Adrenal gland (tissue), 12 donors: ENCODE measurements around the gene IQSEC1. TPM values are rescaled to one million over a fixed set of nuclear protein-coding genes. Genes with fewer than 3 reads are reported as not detected.
A peak's percentile ranks its signal among the peaks of the same experiment; 100 is the strongest.

Experiments used
- DNase-seq, 7 donors: peaks; one replicate each; pipeline ENCODE4 v3.0.0-alpha.2; 2019 to 2020
- H3K27ac ChIP-seq, 5 donors: fragments of 200-600 bp; sonication (generic) in 4 of 5; 1 replicate in 3 of 5; 2 replicates in 2 of 5; pipeline versions ENCODE4 v1.5.1 to v1.8.0; 2016 to 2020; ENCODE audit warnings: mild to moderate bottlenecking in 1 of 5
- H3K27me3 ChIP-seq: fragments of 200-600 bp; 2 replicates; pipeline ENCODE4 v1.8.0; 2021
- H3K36me3 ChIP-seq, 2 donors: fragments of 200-600 bp; replicated peaks in 1 of 2; 1 replicate in 1 of 2; 2 replicates in 1 of 2; pipeline versions ENCODE4 v1.5.1 to v1.8.0; 2018 to 2022
- H3K4me1 ChIP-seq, 2 donors: fragments of 200-600 bp; replicated peaks in 1 of 2; 1 replicate in 1 of 2; 2 replicates in 1 of 2; pipeline versions ENCODE4 v1.5.1 to v1.8.0; 2018 to 2021
- H3K4me3 ChIP-seq, 4 donors: fragments of 200-600 bp; sonication (generic) in 3 of 4; one replicate each; pipeline ENCODE4 v1.5.1; 2016 to 2018
- H3K9me3 ChIP-seq, 3 donors: fragments of 200-600 bp; sonication (generic) in 1 of 3; replicated peaks in 1 of 3; 1 replicate in 2 of 3; 2 replicates in 1 of 3; pipeline versions ENCODE4 v1.5.1 to v1.8.0; 2016 to 2021
- POLR2A ChIP-seq, 2 donors: fragments of 450-650 bp; IDR thresholded peaks; one replicate each; pipeline ENCODE4 v1.6.1; 2017; ENCODE audit warnings: antibody characterized with exemption in 2 of 2, mild to moderate bottlenecking in 2 of 2, moderate library complexity in 1 of 2
- WGBS, 4 donors: extraction: QIAGEN DNeasy Blood & Tissue Kit in 2 of 4; methylation state at CpG; one replicate each; pipeline versions ENCODE4 v1.1.5 to v1.1.7; 2013 to 2017; 5-methylcytosine and 5-hydroxymethylcytosine counted together
- intact Hi-C, 2 donors: fragments of 100-400 bp; cut with DNase I; formaldehyde crosslinking; loops; one replicate each; pipeline versions ENCODE4 v1.14.1 to v1.15.0; 2022 to 2023
- polyA plus RNA-seq, 3 donors: library from polyadenylated mRNA; stranded (reverse); fragments of 200-250 nt in 2 of 3; fragments of 350-450 nt in 1 of 3; fragmentation: Illumina TruSeq in 1 of 3; extraction: RNeasy Lipid Tissue Mini Kit (QIAGEN cat#74804) in 1 of 3; gene quantifications; one replicate each; pipeline ENCODE4 v1.2.3, GENCODE V29; 2013 to 2014
- total RNA-seq, 9 donors: library from RNA; depleted of rRNA in 4 of 9; stranded (reverse); fragments of >200 nt in 4 of 9; fragments of 120-200 nt in 1 of 9; fragmentation: NEBNext Ultra II Directional in 1 of 9; extraction: Animal tissue kit (Norgen Biotek cat#: 25700) in 1 of 9; gene quantifications; one replicate each; pipeline versions ENCODE4 v1.1.0 to v1.2.4, GENCODE V29; 2013 to 2023
- TF ChIP-seq, protein P1 (sequence below), 6 experiments: fragments of 450-650 bp in 4 of 6; fragments of 200-600 bp in 2 of 6; sonication (generic) in 1 of 6; IDR thresholded peaks; 1 replicate in 5 of 6; 2 replicates in 1 of 6; pipeline versions ENCODE4 v1.5.1 to v1.8.0; 2016 to 2021; ENCODE audit warnings: antibody characterized with exemption in 6 of 6, mild to moderate bottlenecking in 2 of 6, moderate library complexity in 1 of 6
- donor health status: healthy with polysubstance abuse.
- donor health status: Bipolar disorder and iron deficiency.
- donor health status: DM: yes; HTN: yes; CAD: no.
- donor health status: DM: no; HTN: no; CAD: no.
- donor health status: DM: no; HTN: no; CAD: no.
- donor health status: DM: yes; HTN: yes; CAD: no.

IQSEC1 gene
- total and polyA plus RNA-seq, 12 donors, result 24.4 to 133 (median 94.2) TPM

DNA sequence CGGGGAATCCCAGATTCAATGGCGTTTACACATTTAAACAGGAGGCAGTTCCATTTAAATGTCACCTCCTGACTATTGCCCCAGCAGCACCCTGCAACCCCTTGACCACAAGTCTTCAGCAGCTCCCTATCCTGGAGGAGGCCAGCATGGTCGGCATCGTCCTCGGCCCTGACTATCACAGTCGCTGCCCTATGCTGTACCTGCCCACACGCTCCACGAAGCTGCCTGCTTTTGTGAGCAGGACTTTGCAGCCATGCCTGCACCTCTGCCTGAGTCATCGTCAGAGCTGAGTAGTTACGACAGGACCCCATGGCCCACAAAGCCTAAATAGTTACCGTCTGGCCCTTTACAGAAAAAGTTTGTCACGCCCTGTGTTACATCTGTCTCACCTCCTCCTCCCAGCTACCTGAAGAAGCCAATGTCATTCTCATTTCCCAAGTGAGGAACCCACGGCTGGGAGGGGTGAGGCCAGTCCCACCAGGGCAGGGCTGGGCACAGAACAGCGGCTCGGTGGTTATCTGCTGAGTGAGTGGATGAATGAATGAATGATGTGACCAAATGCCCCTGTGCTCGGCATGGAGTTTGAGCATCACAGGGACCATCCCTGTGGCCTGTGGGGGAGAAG, 47.8 kb upstream of the IQSEC1 start:
- no peak for DNase-seq

GRCh38 chr3:13120289-13120927, 47.2 kb upstream of the IQSEC1 start:
- intact Hi-C loops, result no loop called here
- H3K4me3 ChIP-seq, result no peak overlapping the region
- no peak for TF ChIP-seq POLR2A (IDR thresholded peaks at IDR 0.05)
- TF ChIP-seq, protein P1, sequence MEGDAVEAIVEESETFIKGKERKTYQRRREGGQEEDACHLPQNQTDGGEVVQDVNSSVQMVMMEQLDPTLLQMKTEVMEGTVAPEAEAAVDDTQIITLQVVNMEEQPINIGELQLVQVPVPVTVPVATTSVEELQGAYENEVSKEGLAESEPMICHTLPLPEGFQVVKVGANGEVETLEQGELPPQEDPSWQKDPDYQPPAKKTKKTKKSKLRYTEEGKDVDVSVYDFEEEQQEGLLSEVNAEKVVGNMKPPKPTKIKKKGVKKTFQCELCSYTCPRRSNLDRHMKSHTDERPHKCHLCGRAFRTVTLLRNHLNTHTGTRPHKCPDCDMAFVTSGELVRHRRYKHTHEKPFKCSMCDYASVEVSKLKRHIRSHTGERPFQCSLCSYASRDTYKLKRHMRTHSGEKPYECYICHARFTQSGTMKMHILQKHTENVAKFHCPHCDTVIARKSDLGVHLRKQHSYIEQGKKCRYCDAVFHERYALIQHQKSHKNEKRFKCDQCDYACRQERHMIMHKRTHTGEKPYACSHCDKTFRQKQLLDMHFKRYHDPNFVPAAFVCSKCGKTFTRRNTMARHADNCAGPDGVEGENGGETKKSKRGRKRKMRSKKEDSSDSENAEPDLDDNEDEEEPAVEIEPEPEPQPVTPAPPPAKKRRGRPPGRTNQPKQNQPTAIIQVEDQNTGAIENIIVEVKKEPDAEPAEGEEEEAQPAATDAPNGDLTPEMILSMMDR (IDR thresholded peaks at IDR 0.05), result no peak
- H3K9me3 ChIP-seq, result no peaks in the 10 kb centered on the region
- H3K27ac ChIP-seq, result no peak overlapping the region
- 79 to 93% (median 85%) methylated on average over 13 to 14 of the region's 14 CpGs for WGBS, 4 donors
- no peaks in the 10 kb centered on the region for H3K27me3 ChIP-seq
- H3K36me3 ChIP-seq, result no peaks in the 10 kb centered on the region
- no peak for DNase-seq
- no peaks in the 10 kb centered on the region for H3K4me1 ChIP-seq

More for the DNA sequence above, 47.8 kb upstream of the IQSEC1 start:
- no peaks in the 10 kb centered on the region for H3K4me1 ChIP-seq
- no peaks in the 10 kb centered on the region for H3K27me3 ChIP-seq
- H3K9me3 ChIP-seq, result no peaks in the 10 kb centered on the region
- no peak for TF ChIP-seq POLR2A (IDR thresholded peaks at IDR 0.05)
- TF ChIP-seq, protein P1 (IDR thresholded peaks at IDR 0.05), result no peak
- intact Hi-C loops, result no loop called here
- H3K27ac ChIP-seq, result no peak overlapping the region
- H3K4me3 ChIP-seq, result no peak overlapping the region
- no peaks in the 10 kb centered on the region for H3K36me3 ChIP-seq
- 88 to 96% (median 90%) methylated on average over 9 to 16 of the region's 16 CpGs for WGBS, 4 donors

DNA sequence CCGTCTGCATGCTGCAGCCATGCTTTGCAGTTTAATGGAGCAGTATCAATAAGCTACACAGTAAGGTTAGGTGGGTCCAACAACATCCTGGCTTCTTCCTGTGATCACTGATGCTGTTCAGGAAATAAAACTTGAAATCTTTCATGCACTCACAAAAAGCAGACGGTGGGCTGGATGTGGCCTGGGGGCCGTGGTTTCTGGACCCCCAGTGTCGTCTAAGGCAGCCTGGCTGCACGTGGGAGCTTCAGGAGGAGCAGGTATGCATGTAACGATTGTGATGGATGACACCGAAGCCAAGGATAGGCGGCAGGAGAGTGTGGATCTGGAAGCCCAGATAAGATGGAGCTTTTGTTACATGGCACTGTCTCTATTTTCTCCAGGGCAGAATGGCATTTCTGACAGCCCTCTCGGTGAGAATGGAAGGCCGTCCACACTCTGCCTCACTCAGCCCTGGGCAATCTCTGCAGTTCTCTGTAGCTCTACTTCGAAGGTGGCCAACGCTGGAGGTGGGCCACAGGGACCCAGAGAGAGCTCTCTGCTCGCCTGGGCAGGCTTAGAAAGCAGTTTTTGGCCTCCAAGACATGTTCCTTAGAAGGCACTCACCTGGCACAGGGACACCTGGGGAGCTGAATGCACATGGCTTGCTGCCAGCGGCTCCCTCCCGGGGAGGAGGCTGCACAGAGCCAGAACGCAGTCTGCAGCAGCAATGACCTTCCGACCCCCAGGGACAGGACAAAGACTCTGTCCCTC, 46.4 kb upstream of the IQSEC1 start:
- 58 to 66% (median 65%) methylated on average over 15 to 17 of the region's 17 CpGs for WGBS, 4 donors
- TF ChIP-seq, protein P1 (IDR thresholded peaks at IDR 0.05), result no peak
- no peak for TF ChIP-seq POLR2A (IDR thresholded peaks at IDR 0.05)
- Histone ChIP-seq H3K36me3 (no peaks in the 10 kb centered on the region), H3K4me3 (no peak overlapping the region), H3K4me1 (no peaks in the 10 kb centered on the region), H3K9me3 (no peaks in the 10 kb centered on the region), H3K27ac (no peak overlapping the region), H3K27me3 (no peaks in the 10 kb centered on the region)
- no peak for DNase-seq
- intact Hi-C loops, result no loop called here

DNA sequence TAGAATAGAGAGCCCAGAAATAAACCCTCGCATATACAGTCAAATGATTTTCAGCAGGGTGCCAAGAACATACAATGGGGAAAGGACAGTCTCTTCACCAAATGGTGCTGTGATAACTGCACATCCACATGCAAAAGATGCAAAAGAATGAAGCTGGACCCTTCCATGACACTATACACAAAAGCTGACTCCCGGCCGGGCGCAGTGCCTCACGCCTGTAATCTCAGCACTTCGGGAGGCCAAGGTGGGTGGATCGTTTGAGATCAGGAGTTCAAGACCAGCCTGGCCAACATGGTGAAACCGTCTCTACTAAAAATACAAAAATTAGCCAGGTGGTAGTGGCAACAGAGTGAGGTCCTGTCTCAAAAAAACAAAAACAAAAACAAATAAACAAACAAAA, 43.2 kb upstream of the IQSEC1 start:
- no peaks in the 10 kb centered on the region for H3K27me3 ChIP-seq
- TF ChIP-seq POLR2A (IDR thresholded peaks at IDR 0.05), result no peak
- TF ChIP-seq, protein P1 (IDR thresholded peaks at IDR 0.05), result no peak
- no peak overlapping the region for H3K27ac ChIP-seq
- no peak overlapping the region for H3K4me3 ChIP-seq
- peak in 1 of 7 donors; percentile 4 for DNase-seq
- H3K4me1 ChIP-seq, result no peaks in the 10 kb centered on the region
- no peaks in the 10 kb centered on the region for H3K9me3 ChIP-seq
- intact Hi-C loops, result no loop called here
- WGBS, 4 donors, result 62 to 78% (median 70%) methylated on average over 8 of the region's 8 CpGs
- no peaks in the 10 kb centered on the region for H3K36me3 ChIP-seq
